ENCODE measurements around the gene HNRNPUL1. TPM values are rescaled to one million over a fixed set of nuclear protein-coding genes. Genes with fewer than 3 reads are reported as not detected.

HNRNPUL1 gene
- total RNA-seq, 1 experiment from 2014 or later, result 315 TPM

- no peaks in the 10 kb centered on the region for H3K79me2 ChIP-seq (ENCODE audit: insufficient read depth, low read length)
- no peak within 1 kb of the TSS for H2BK120ac ChIP-seq (ENCODE audit: low read depth, low read length, poor library complexity, severe bottlenecking)
- no peaks in the 10 kb centered on the region for H4K20me1 ChIP-seq (ENCODE audit: control insufficient read depth, insufficient read depth, insufficient read length)
- no peaks in the 10 kb centered on the region for H3K9me3 ChIP-seq (ENCODE audit: control insufficient read depth, low read depth, low read length)
- H4K8ac ChIP-seq (replicated peaks; ENCODE audit: insufficient read length, low read depth, low read length), result no peak within 1 kb of the TSS
- Mint-ChIP-seq H3K27me3 (ENCODE audit: low read depth) (peaks cover 6% of the 10 kb centered on the region), H3K9me3 (peaks cover 0 to 2% of the 10 kb centered on the region in 2 experiments; a peak in 3 of 5 replicates), H3K36me3 (ENCODE audit: insufficient read depth in 1 of 3, low read depth in 3 of 3) (peaks cover 12 to 20% (median 13%) of the 10 kb centered on the region in 3 experiments), H3K4me1 (peaks cover 43 to 49% of the 10 kb centered on the region in 2 experiments), H3K4me3 (peak within 1 kb of the TSS; percentile 74 to 91), H3K27ac (peak within 1 kb of the TSS; percentile 85 to 95 (median 88))
- no CpG with 5 or more reads among the region's 32 CpGs for WGBS (ENCODE audit: extremely low coverage, insufficient read length, low lambda C conversion rate)
- no peak within 1 kb of the TSS for H3K27ac ChIP-seq (ENCODE audit: insufficient read length, low read depth, low read length)
- peaks cover 11% of the 10 kb centered on the region for H3K23me2 ChIP-seq (ENCODE audit: insufficient read length, low read depth, low read length, poor library complexity, severe bottlenecking)
- H2BK12ac ChIP-seq (ENCODE audit: insufficient read length, low read depth, low read length), result no peak within 1 kb of the TSS
- no peak within 1 kb of the TSS for H3T11ph ChIP-seq (ENCODE audit: low read length)
- no peak within 1 kb of the TSS for H3K23ac ChIP-seq (ENCODE audit: insufficient read length, low read depth, low read length)
- peak within 1 kb of the TSS; percentile 80 for H3K18ac ChIP-seq (ENCODE audit: insufficient read length, low read depth, low read length)
- H4K91ac ChIP-seq (ENCODE audit: insufficient read length, low read depth, low read length), result no peak within 1 kb of the TSS
- no peak within 1 kb of the TSS for H2BK15ac ChIP-seq (ENCODE audit: low read depth, low read length)
- DNase-seq, result peak; percentile 91
- no peaks in the 10 kb centered on the region for H3K27me3 ChIP-seq (ENCODE audit: insufficient read depth, low read length)
- H2AFZ ChIP-seq (ENCODE audit: low read length), result no peak within 1 kb of the TSS
- H2BK20ac ChIP-seq (ENCODE audit: low read depth, low read length, poor library complexity, severe bottlenecking), result no peak within 1 kb of the TSS
- H2AK5ac ChIP-seq (ENCODE audit: insufficient read length, low read length), result no peak within 1 kb of the TSS
- H4K5ac ChIP-seq (ENCODE audit: insufficient read length, low read depth, low read length), result no peak within 1 kb of the TSS
- H3K4ac ChIP-seq (ENCODE audit: low read depth, low read length), result no peak within 1 kb of the TSS
- no peaks in the 10 kb centered on the region for H3K4me1 ChIP-seq (ENCODE audit: insufficient read depth, low read length)
- H3K9ac ChIP-seq (ENCODE audit: extremely low read depth, insufficient read length, low read length), result peak within 1 kb of the TSS; percentile 41
- no peak within 1 kb of the TSS for H2BK5ac ChIP-seq (ENCODE audit: insufficient read length, low read length)
- no peaks in the 10 kb centered on the region for H3K79me1 ChIP-seq (ENCODE audit: insufficient read depth, low read depth, low read length, poor library complexity, severe bottlenecking)
- TF ChIP-seq CTCF (conservative IDR thresholded peaks at IDR 0.05), result no peak
- peak within 1 kb of the TSS; percentile 44 for H3K14ac ChIP-seq (ENCODE audit: insufficient read depth, low read length)
- no peak within 1 kb of the TSS for H3K56ac ChIP-seq (ENCODE audit: insufficient read length, low read depth, low read length)
- peak within 1 kb of the TSS; percentile 81 for H3K4me2 ChIP-seq (ENCODE audit: insufficient read depth, insufficient read length, low read length)
Measured at GRCh38 chr19:41218615-41219507, 45.3 kb upstream of the HNRNPUL1 start, which contains the start of gene AXL. Gene AXL, plus strand, starts transcription at chr19:41219223. Its CDS starts 170 bp downstream, at chr19:41219393.

All from H9 (cell line).